RWPE2 (cell line): Measurements from ENCODE around the gene ANGEL1.

Experiments
- ATAC-seq: fragments of 200-7000 bp; cut with Tn5 transposase; 3 replicates; pipeline ENCODE4 v1.9.1; 2021; ENCODE audit warnings: low read depth
- DNase-seq: peaks from one replicate; pipeline ENCODE4 v3.0.0-alpha.2; 2020; ENCODE audit warnings: low spot score
- H3K27ac ChIP-seq: fragments of 450-650 bp; 2 replicates; pipeline ENCODE4 v1.5.1; 2017; ENCODE audit warnings: mild to moderate bottlenecking; ENCODE audit not compliant: poor library complexity, severe bottlenecking
- H3K27me3 ChIP-seq: fragments of 250-450 bp; sonication (Bioruptor Pico); 2 replicates; pipeline ENCODE4 v1.5.1; 2021; ENCODE audit warnings: mild to moderate bottlenecking, moderate library complexity; ENCODE audit not compliant: insufficient read depth, poor library complexity, severe bottlenecking
- H3K36me3 ChIP-seq: fragments of 250-450 bp; sonication (Bioruptor Pico); 2 replicates; pipeline ENCODE4 v1.5.1; 2020; ENCODE audit warnings: low read depth, mild to moderate bottlenecking, moderate library complexity
- H3K4me1 ChIP-seq: fragments of 250-450 bp; sonication (Bioruptor Pico); 2 replicates; pipeline ENCODE4 v1.5.1; 2021; ENCODE audit warnings: mild to moderate bottlenecking, moderate library complexity; ENCODE audit not compliant: insufficient read depth, poor library complexity, severe bottlenecking
- H3K4me3 ChIP-seq: fragments of 250-450 bp; sonication (Bioruptor Pico); 2 replicates; pipeline ENCODE4 v1.5.1; 2021; ENCODE audit warnings: mild to moderate bottlenecking, moderate library complexity; ENCODE audit not compliant: severe bottlenecking
- H3K9me3 ChIP-seq: fragments of 250-450 bp; sonication (Bioruptor Pico); 2 replicates; pipeline ENCODE4 v1.5.1; 2021; ENCODE audit warnings: mild to moderate bottlenecking, moderate library complexity; ENCODE audit not compliant: severe bottlenecking
- CTCF ChIP-seq: fragments of 450-650 bp; IDR thresholded peaks from one replicate; pipeline ENCODE4 v1.5.1; 2017; ENCODE audit warnings: mild to moderate bottlenecking, moderate library complexity; ENCODE audit not compliant: poor library complexity, severe bottlenecking

Gene ANGEL1

GRCh38 chr14:76836029-76836630 lies 23.4 kb upstream of the ANGEL1 start:
- no peaks in the 10 kb centered on the region for H3K4me1 ChIP-seq
- H3K4me3 ChIP-seq = no peak overlapping the region
- ATAC-seq = no peak
- H3K9me3 ChIP-seq = no peaks in the 10 kb centered on the region
- TF ChIP-seq CTCF = no peak
- no peaks in the 10 kb centered on the region for H3K36me3 ChIP-seq
- DNase-seq = no peak
- peaks cover 12% of the 10 kb centered on the region for H3K27me3 ChIP-seq
- H3K27ac ChIP-seq = no peak overlapping the region

- H3K36me3 ChIP-seq = no peaks in the 10 kb centered on the region
- H3K27ac ChIP-seq = no peak overlapping the region
- H3K9me3 ChIP-seq = no peaks in the 10 kb centered on the region
- H3K4me1 ChIP-seq = no peaks in the 10 kb centered on the region
- TF ChIP-seq CTCF = no peak
- peaks cover 3% of the 10 kb centered on the region for H3K27me3 ChIP-seq
- no peak for DNase-seq
- ATAC-seq = no peak
- no peak overlapping the region for H3K4me3 ChIP-seq
Observed at GRCh38 chr14:76834241-76834661, 21.6 kb upstream of the ANGEL1 start.

DNA sequence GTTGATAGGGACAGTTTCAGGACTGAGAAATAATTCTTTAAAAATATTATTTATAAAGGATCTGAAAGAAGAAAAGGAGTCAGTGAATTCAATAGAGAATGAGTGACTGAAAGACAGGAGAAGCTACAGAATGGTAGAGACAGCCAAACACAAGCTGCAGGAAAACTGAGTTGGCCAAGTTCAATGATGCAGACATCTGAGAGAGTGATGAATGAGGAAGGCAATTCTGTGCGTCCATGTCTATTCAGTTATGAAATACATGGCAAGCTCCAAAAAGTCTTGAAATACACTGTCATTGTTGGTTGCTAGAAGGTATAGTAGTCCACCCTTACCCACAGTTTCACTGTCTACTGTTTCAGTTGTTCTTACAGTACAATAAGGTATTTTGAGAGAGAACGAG lies 20.3 kb upstream of the ANGEL1 start:
- ATAC-seq = no peak
- H3K9me3 ChIP-seq = no peaks in the 10 kb centered on the region
- TF ChIP-seq CTCF = no peak
- no peak overlapping the region for H3K27ac ChIP-seq
- H3K27me3 ChIP-seq = no peaks in the 10 kb centered on the region
- H3K36me3 ChIP-seq = no peaks in the 10 kb centered on the region
- no peak overlapping the region for H3K4me3 ChIP-seq
- no peaks in the 10 kb centered on the region for H3K4me1 ChIP-seq
- no peak for DNase-seq

- no peak for TF ChIP-seq CTCF
- Histone ChIP-seq H3K4me1 (no peaks in the 10 kb centered on the region), H3K36me3 (no peaks in the 10 kb centered on the region), H3K9me3 (no peaks in the 10 kb centered on the region), H3K27me3 (no peaks in the 10 kb centered on the region), H3K27ac (no peak overlapping the region), H3K4me3 (no peak overlapping the region)
- DNase-seq = no peak
- no peak for ATAC-seq
Observed at GRCh38 chr14:76832503-76832988, 19.9 kb upstream of the ANGEL1 start.

DNA sequence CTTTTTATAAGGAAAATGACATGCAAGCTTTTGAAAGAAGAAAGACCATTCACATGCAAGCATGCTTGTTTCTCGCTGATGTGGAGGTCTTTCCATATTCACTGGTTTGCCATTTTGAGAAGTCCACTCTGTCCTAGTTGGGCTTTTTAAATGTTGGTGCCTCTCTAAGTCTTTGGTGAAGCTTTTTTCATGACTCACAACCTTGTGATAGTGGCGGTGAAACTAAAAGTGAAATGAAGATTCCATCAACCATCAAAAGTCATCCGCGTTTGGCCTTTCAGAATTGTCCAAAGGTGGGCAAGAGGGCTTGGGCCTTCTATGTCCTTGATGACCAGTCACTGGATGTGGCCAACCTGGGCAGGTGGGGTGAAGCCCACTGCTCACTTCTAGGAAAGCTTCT lies 17.9 kb upstream of the ANGEL1 start:
- no peak overlapping the region for H3K4me3 ChIP-seq
- no peaks in the 10 kb centered on the region for H3K4me1 ChIP-seq
- no peak for DNase-seq
- ATAC-seq = no peak
- no peaks in the 10 kb centered on the region for H3K36me3 ChIP-seq
- H3K27me3 ChIP-seq = no peaks in the 10 kb centered on the region
- no peak for TF ChIP-seq CTCF
- H3K9me3 ChIP-seq = no peaks in the 10 kb centered on the region
- no peak overlapping the region for H3K27ac ChIP-seq
